PC-3 (cell line): Measurements from ENCODE around the gene ARHGAP26.

Source experiments
- CTCF ChIP-seq: fragments of 300-600 bp; sonication (generic); conservative IDR thresholded peaks from 2 replicates; pipeline ENCODE4 v1.5.1; 2017; ENCODE audit warnings: antibody characterized with exemption, low read depth, mild to moderate bottlenecking, low read length
- EZH2 ChIP-seq: fragments of 300-600 bp; sonication (generic); IDR thresholded peaks from one replicate; pipeline ENCODE4 v1.6.1; 2017; ENCODE audit warnings: antibody characterized with exemption, mild to moderate bottlenecking, low read length; ENCODE audit not compliant: unreplicated experiment
- EZH2phosphoT487 ChIP-seq: fragments of 300-600 bp; sonication (generic); IDR thresholded peaks from 2 replicates; pipeline ENCODE4 v1.6.1; 2018; ENCODE audit warnings: mild to moderate bottlenecking, antibody characterized with exemption, low read length, borderline replicate concordance

GRCh38 chr5:142815469-142815868 lies 45.3 kb downstream of the ARHGAP26 start:
- TF ChIP-seq CTCF (no peak), EZH2phosphoT487 (no peak), EZH2 (no peak)
